ENCODE measurements around the gene SIGLEC6. TPM values are rescaled to one million over a fixed set of nuclear protein-coding genes. Genes with fewer than 3 reads are reported as not detected.

Gene SIGLEC6
- total RNA-seq, 1 experiment from 2014 or later: not detected

GRCh38 chr19:51503896-51504295 is 27.6 kb downstream of the SIGLEC6 start:
- TF ChIP-seq EGR1 (IDR thresholded peaks at IDR 0.05; ENCODE audit: low read depth): no peak
- TF ChIP-seq MAX (IDR thresholded peaks at IDR 0.05): no peak
- no peak for TF ChIP-seq ZBTB33 (IDR thresholded peaks at IDR 0.05; ENCODE audit: extremely low read depth, insufficient replicate concordance, low read length)
- no peak for TF ChIP-seq ATF3 (IDR thresholded peaks at IDR 0.05)
- no peak for TF ChIP-seq ELF1 (IDR thresholded peaks at IDR 0.05; ENCODE audit: borderline replicate concordance, low read depth)
- no peak for TF ChIP-seq SRF (IDR thresholded peaks at IDR 0.05; ENCODE audit: low read depth)
- no peak for TF ChIP-seq ZFX (IDR thresholded peaks at IDR 0.05)
- no peak for TF ChIP-seq POLR2A (IDR thresholded peaks at IDR 0.05; ENCODE audit: borderline replicate concordance, extremely low read depth, insufficient read depth, insufficient read length)
- Histone ChIP-seq H3K4me2 (ENCODE audit: low read length) (no peak overlapping the region), H3K27me3 (ENCODE audit: insufficient read depth, low read length) (peaks cover 8% of the 10 kb centered on the region), H3K9ac (ENCODE audit: low read length) (no peak overlapping the region), H3K4me1 (ENCODE audit: control insufficient read depth in 1 of 2, insufficient read depth in 2 of 2, low read length in 2 of 2) (no peaks in the 10 kb centered on the region), H3K4me3 (replicated peaks in 1 of 2; ENCODE audit: low read depth in 1 of 2, low read length in 2 of 2) (no peak overlapping the region), H3K27ac (ENCODE audit: low read depth, low read length) (no peak overlapping the region), H3K9me3 (ENCODE audit: control insufficient read depth in 1 of 2, insufficient read depth in 1 of 2, low read depth in 1 of 2, low read length in 2 of 2) (no peaks in the 10 kb centered on the region), H2AFZ (ENCODE audit: low read depth, low read length, poor library complexity, severe bottlenecking) (no peak overlapping the region), H3K36me3 (ENCODE audit: control insufficient read depth in 1 of 2, insufficient read depth in 2 of 2, low read length in 2 of 2) (no peaks in the 10 kb centered on the region), H3K79me2 (ENCODE audit: insufficient read depth, low read length) (no peaks in the 10 kb centered on the region), H4K20me1 (ENCODE audit: insufficient read depth) (no peaks in the 10 kb centered on the region), H3K9me2 (ENCODE audit: insufficient read depth) (no peaks in the 10 kb centered on the region)
- intact Hi-C loops (cut with micrococcal nuclease): no loop called here
- RAD21 ChIA-PET (ENCODE audit: low non-redundant PET in 1 of 2, low total read pairs in 2 of 2, uncharacterized antibody in 2 of 2, unreplicated experiment in 2 of 2): no interaction called here
- CTCF ChIA-PET: no interaction called here
- ATAC-seq (no peak), DNase-seq (ENCODE audit: low read depth, low spot score) (no peak)
- POLR2A ChIA-PET: no interaction called here
- no TSS peak for BruUV-seq (replicated peaks)

GRCh38 chr19:51503286-51503817 is 28.1 kb downstream of the SIGLEC6 start:
- H3K9me2 ChIP-seq (ENCODE audit: insufficient read depth): no peaks in the 10 kb centered on the region
- no peak overlapping the region for H3K27ac ChIP-seq (ENCODE audit: low read depth, low read length)
- H3K27me3 ChIP-seq (ENCODE audit: insufficient read depth, low read length): peaks cover 8% of the 10 kb centered on the region
- RAD21 ChIA-PET (ENCODE audit: low non-redundant PET in 1 of 2, low total read pairs in 2 of 2, uncharacterized antibody in 2 of 2, unreplicated experiment in 2 of 2): no interaction called here
- no peaks in the 10 kb centered on the region for H3K4me1 ChIP-seq (ENCODE audit: control insufficient read depth in 1 of 2, insufficient read depth in 2 of 2, low read length in 2 of 2)
- no peaks in the 10 kb centered on the region for H3K9me3 ChIP-seq (ENCODE audit: control insufficient read depth in 1 of 2, insufficient read depth in 1 of 2, low read depth in 1 of 2, low read length in 2 of 2)
- no peaks in the 10 kb centered on the region for H3K79me2 ChIP-seq (ENCODE audit: insufficient read depth, low read length)
- POLR2A ChIA-PET: no interaction called here
- CTCF ChIA-PET: no interaction called here
- H3K4me2 ChIP-seq (ENCODE audit: low read length): no peak overlapping the region
- intact Hi-C loops (cut with micrococcal nuclease): no loop called here
- no TSS peak for BruUV-seq (replicated peaks)
- DNase-seq (ENCODE audit: low read depth, low spot score) (no peak), ATAC-seq (no peak)
- no peak overlapping the region for H2AFZ ChIP-seq (ENCODE audit: low read depth, low read length, poor library complexity, severe bottlenecking)
- H3K36me3 ChIP-seq (ENCODE audit: control insufficient read depth in 1 of 2, insufficient read depth in 2 of 2, low read length in 2 of 2): no peaks in the 10 kb centered on the region
- no peaks in the 10 kb centered on the region for H4K20me1 ChIP-seq (ENCODE audit: insufficient read depth)
- H3K4me3 ChIP-seq (replicated peaks in 1 of 2; ENCODE audit: low read depth in 1 of 2, low read length in 2 of 2): no peak overlapping the region
- TF ChIP-seq ATF3 (IDR thresholded peaks at IDR 0.05) (no peak), EGR1 (IDR thresholded peaks at IDR 0.05; ENCODE audit: low read depth) (no peak), YY1 (IDR thresholded peaks at IDR 0.05; ENCODE audit: extremely low read depth, insufficient replicate concordance, low read depth, low read length) (no peak), REST (IDR thresholded peaks at IDR 0.05; ENCODE audit: low read depth) (no peak), MAX (IDR thresholded peaks at IDR 0.05) (no peak), POLR2A (IDR thresholded peaks at IDR 0.05; ENCODE audit: borderline replicate concordance, extremely low read depth, insufficient read depth, insufficient read length) (no peak)
- H3K9ac ChIP-seq (ENCODE audit: low read length): no peak overlapping the region

All from HCT116 (cell line).